H1 (cell line): ENCODE data around the gene ZSWIM6. TPM values are rescaled to one million over a fixed set of nuclear protein-coding genes. Genes with fewer than 3 reads are reported as not detected.

ENCODE experiments used
- CTCF ChIA-PET: fragments of 300-600 bp; sonication (Branson Sonifier 250); formaldehyde crosslinking; loops from one replicate; lab custom pipeline; 2021; ENCODE audit not compliant: partially characterized antibody; lab: Charles Lee
- POLR2A ChIA-PET: fragments of 300-600 bp; sonication (Branson Sonifier 250); formaldehyde crosslinking; loops from one replicate; lab custom pipeline; 2021; ENCODE audit warnings: inconsistent platforms; ENCODE audit not compliant: partially characterized antibody; lab: Charles Lee
- DNase-seq, 2 experiments: peaks; one replicate each; pipeline versions ENCODE4 v3.0.0 to v3.0.0-alpha.2; 2010 to 2022; ENCODE audit warnings: low spot score in 2 of 2, low read depth in 1 of 2, mixed read lengths in 1 of 2
- FAIRE-seq: peaks from 2 replicates; lab custom pipeline; 2011; peaks lifted over from hg19 to GRCh38; lab: Jason Lieb, UNC
- H2AFZ ChIP-seq: 2 replicates; pipeline ENCODE4 v1.8.1; 2012; ENCODE audit warnings: low read length, inconsistent platforms
- H2AK5ac ChIP-seq: 2 replicates; pipeline ENCODE4 v1.6.1; 2013; ENCODE audit warnings: low read depth, low read length
- H2BK120ac ChIP-seq: replicated peaks from 2 replicates; pipeline ENCODE3; 2013; ENCODE audit warnings: low read depth, low read length, inconsistent platforms
- H2BK12ac ChIP-seq: 2 replicates; pipeline ENCODE4 v1.6.1; 2013; ENCODE audit warnings: low read depth, low read length
- H2BK15ac ChIP-seq: 2 replicates; pipeline ENCODE4 v1.6.1; 2013; ENCODE audit warnings: low read length
- H2BK20ac ChIP-seq: 2 replicates; pipeline ENCODE4 v1.6.1; 2013; ENCODE audit warnings: low read length
- H2BK5ac ChIP-seq: 2 replicates; pipeline ENCODE4 v1.6.1; 2013; ENCODE audit warnings: low read depth, low read length
- H3K14ac ChIP-seq: 2 replicates; pipeline ENCODE4 v1.6.1; 2013; ENCODE audit warnings: inconsistent platforms; ENCODE audit not compliant: insufficient read length
- H3K18ac ChIP-seq: 2 replicates; pipeline ENCODE4 v1.6.1; 2013; ENCODE audit warnings: low read length; ENCODE audit errors: extremely low read depth
- H3K23ac ChIP-seq: 2 replicates; pipeline ENCODE4 v1.6.1; 2013; ENCODE audit warnings: inconsistent platforms; ENCODE audit not compliant: insufficient read length
- H3K23me2 ChIP-seq: 2 replicates; pipeline ENCODE4 v1.6.1; 2013; ENCODE audit warnings: low read depth, low read length
- H3K27ac ChIP-seq: 2 replicates; pipeline ENCODE4 v1.6.1; 2011; ENCODE audit warnings: low read depth, low read length, inconsistent platforms
- H3K27me3 ChIP-seq, 4 experiments: replicated peaks in 1 of 4; 1 replicate in 1 of 4; 2 replicates in 3 of 4; pipeline versions ENCODE4 v1.6.1 to v1.8.1; 2011 to 2013; ENCODE audit warnings: low read length in 3 of 4, mild to moderate bottlenecking in 3 of 4, inconsistent platforms in 2 of 4, mixed read lengths in 2 of 4, moderate library complexity in 1 of 4; ENCODE audit not compliant: control insufficient read depth in 3 of 4, insufficient read depth in 3 of 4; ENCODE audit errors: extremely low read depth in 1 of 4
- H3K36me3 ChIP-seq, 4 experiments: 2 replicates each; pipeline versions ENCODE4 v1.6.1 to v1.8.1; 2011 to 2013; ENCODE audit warnings: mild to moderate bottlenecking in 4 of 4, low read length in 3 of 4, moderate library complexity in 2 of 4, control low read depth in 1 of 4, inconsistent platforms in 1 of 4; ENCODE audit not compliant: insufficient read depth in 4 of 4, control insufficient read depth in 2 of 4
- H3K4ac ChIP-seq: replicated peaks from 2 replicates; pipeline ENCODE3; 2013; ENCODE audit warnings: low read length, low read depth, mixed read lengths, inconsistent platforms; ENCODE audit not compliant: insufficient read length
- H3K4me1 ChIP-seq, 4 experiments: replicated peaks in 1 of 4; 1 replicate in 1 of 4; 2 replicates in 3 of 4; pipeline versions ENCODE4 v1.6.1 to v1.8.1; 2011 to 2013; ENCODE audit warnings: low read length in 3 of 4, inconsistent platforms in 2 of 4, mixed read lengths in 1 of 4; ENCODE audit not compliant: insufficient read depth in 4 of 4, control insufficient read depth in 3 of 4
- H3K4me2 ChIP-seq, 2 experiments: 2 replicates each; pipeline versions ENCODE4 v1.6.1 to v1.8.1; 2011 to 2013; ENCODE audit warnings: low read depth in 2 of 2, low read length in 2 of 2, control low read depth in 1 of 2, inconsistent platforms in 1 of 2, mild to moderate bottlenecking in 1 of 2; ENCODE audit not compliant: insufficient read depth in 1 of 2
- H3K4me3 ChIP-seq, 4 experiments: fragments of 200-600, 300-600 bp in 1 of 4; sonication (generic), shearing (Covaris generic), sonication (Bioruptor Twin) in 1 of 4; 2 replicates each; pipeline versions ENCODE4 v1.5.1 to v1.8.1; 2011 to 2016; ENCODE audit warnings: low read length in 4 of 4, low read depth in 3 of 4, control low read depth in 2 of 4, inconsistent platforms in 2 of 4, mild to moderate bottlenecking in 2 of 4, mixed read lengths in 1 of 4, moderate library complexity in 1 of 4; ENCODE audit not compliant: insufficient read depth in 2 of 4; ENCODE audit errors: extremely low read depth in 1 of 4
- H3K56ac ChIP-seq: replicated peaks from 2 replicates; pipeline ENCODE3; 2013; ENCODE audit warnings: low read depth, mild to moderate bottlenecking, mixed read lengths, low read length, inconsistent platforms; ENCODE audit not compliant: insufficient read length
- H3K79me1 ChIP-seq: 2 replicates; pipeline ENCODE4 v1.6.1; 2013; ENCODE audit warnings: low read depth, low read length, control low read depth
- H3K79me2 ChIP-seq, 2 experiments: 2 replicates each; pipeline versions ENCODE4 v1.6.1 to v1.8.1; 2012 to 2013; ENCODE audit warnings: low read length in 2 of 2, mild to moderate bottlenecking in 2 of 2, inconsistent platforms in 1 of 2; ENCODE audit not compliant: insufficient read depth in 2 of 2, control insufficient read depth in 1 of 2
- H3K9ac ChIP-seq, 4 experiments: replicated peaks in 1 of 4; 1 replicate in 1 of 4; 2 replicates in 3 of 4; pipeline versions ENCODE4 v1.6.1 to v1.8.1; 2011 to 2013; ENCODE audit warnings: low read depth in 3 of 4, low read length in 3 of 4, control low read depth in 2 of 4, mild to moderate bottlenecking in 2 of 4, moderate library complexity in 2 of 4, inconsistent platforms in 1 of 4; ENCODE audit errors: extremely low read depth in 1 of 4
- H3K9me3 ChIP-seq, 2 experiments: 2 replicates each; pipeline versions ENCODE4 v1.6.1 to v1.8.1; 2012 to 2013; ENCODE audit warnings: mild to moderate bottlenecking in 2 of 2, moderate library complexity in 2 of 2, control low read depth in 1 of 2, inconsistent platforms in 1 of 2, low read depth in 1 of 2, low read length in 1 of 2, mixed read lengths in 1 of 2; ENCODE audit not compliant: insufficient read depth in 2 of 2
- H4K20me1 ChIP-seq, 2 experiments: replicated peaks in 1 of 2; 2 replicates each; pipeline versions ENCODE3 to v1.8.1; 2011 to 2013; ENCODE audit warnings: inconsistent platforms in 2 of 2, low read length in 2 of 2, mild to moderate bottlenecking in 1 of 2; ENCODE audit not compliant: insufficient read depth in 2 of 2, control insufficient read depth in 1 of 2
- H4K5ac ChIP-seq: 2 replicates; pipeline ENCODE4 v1.6.1; 2013; ENCODE audit warnings: low read length, low read depth, mixed read lengths, inconsistent platforms; ENCODE audit not compliant: insufficient read length
- H4K8ac ChIP-seq: 2 replicates; pipeline ENCODE4 v1.8.0; 2013; ENCODE audit warnings: mild to moderate bottlenecking, moderate library complexity, low read length, inconsistent platforms; ENCODE audit not compliant: insufficient read depth; ENCODE audit errors: extremely low read depth
- H4K91ac ChIP-seq: replicated peaks from 2 replicates; pipeline ENCODE3; 2013; ENCODE audit warnings: low read length, mixed read lengths, inconsistent platforms; ENCODE audit not compliant: insufficient read length
- NRF1 ChIP-seq: IDR thresholded peaks from 2 replicates; pipeline ENCODE4 v1.6.1; 2011; ENCODE audit warnings: mild to moderate bottlenecking, low read depth, low read length, improper control_type of control experiment
- POLR2AphosphoS5 ChIP-seq: IDR thresholded peaks from 2 replicates; pipeline ENCODE4 v1.6.1; 2011; ENCODE audit warnings: low read depth, low read length
- SAP30 ChIP-seq: fragments of 300-600 bp; sonication (generic); IDR thresholded peaks from 2 replicates; pipeline ENCODE4 v1.7.1; 2012; ENCODE audit warnings: low read length, moderate library complexity, mild to moderate bottlenecking, inconsistent platforms; ENCODE audit not compliant: insufficient read depth, insufficient replicate concordance
- WGBS, 2 experiments: shearing (Covaris generic) in 1 of 2; methylation state at CpG; one replicate each; pipeline versions ENCODE4 v1.1.6 to v1.1.7; 2013 to 2015; ENCODE audit warnings: low lambda C conversion rate in 2 of 2, mixed read lengths in 2 of 2, inconsistent platforms in 1 of 2, low coverage in 1 of 2, missing lambda C conversion rate in 1 of 2; ENCODE audit not compliant: insufficient replicate concordance in 2 of 2, insufficient coverage in 1 of 2, insufficient read length in 1 of 2; ENCODE audit errors: extremely low coverage in 1 of 2, missing lambda C conversion rate in 1 of 2; 5-methylcytosine and 5-hydroxymethylcytosine counted together
- polyA plus RNA-seq, 7 experiments: library from polyadenylated mRNA; depleted of rRNA in 3 of 7; stranded (reverse) in 5 of 7; unstranded in 2 of 7; fragments of >200 nt in 5 of 7; fragments of 200-250 nt in 2 of 7; gene quantifications; 1 replicate in 5 of 7; 2 replicates in 1 of 7; 4 replicates in 1 of 7; pipeline versions ENCODE4 v1.2.1 to v1.2.3, GENCODE V29; 2011 to 2013; ENCODE audit warnings: missing spikeins in 2 of 7, mixed read lengths in 2 of 7
- total RNA-seq: library from RNA; stranded (reverse); fragmentation: NEBNext Ultra II Directional; extraction: Animal tissue kit (Norgen Biotek cat#: 25700); gene quantifications from 2 replicates; pipeline ENCODE4 v1.2.1, GENCODE V29; 2021

ZSWIM6 gene
- total and polyA plus RNA-seq, 2 of the 8 experiments (the other 6 are each of a cell fraction or from before 2014, with no cell fraction given): 7.9 to 12.4 TPM

GRCh38 chr5:61311056-61311610, 20.9 kb upstream of the ZSWIM6 start:
- Histone ChIP-seq H2BK120ac (no peak overlapping the region), H3K9ac (no peak overlapping the region), H3K79me1 (no peaks in the 10 kb centered on the region), H2BK20ac (no peak overlapping the region), H3K23ac (no peak overlapping the region), H2AFZ (no peak overlapping the region), H3K18ac (no peak overlapping the region), H3K36me3 (no peaks in the 10 kb centered on the region), H4K5ac (no peak overlapping the region), H3K14ac (no peak overlapping the region), H3K23me2 (no peaks in the 10 kb centered on the region), H3K56ac (no peak overlapping the region), H4K91ac (no peak overlapping the region), H3K4me2 (no peak overlapping the region), H2BK5ac (no peak overlapping the region), H3K9me3 (no peaks in the 10 kb centered on the region), H3K4me3 (no peak overlapping the region), H3K4me1 (no peaks in the 10 kb centered on the region), H2AK5ac (no peak overlapping the region), H3K27ac (no peak overlapping the region), H2BK15ac (no peak overlapping the region), H3K79me2 (no peaks in the 10 kb centered on the region), H4K8ac (no peak overlapping the region), H3K27me3 (peaks cover 0 to 3% (median 1%) of the 10 kb centered on the region in 4 experiments; a peak in 3 of 7 replicates), H3K4ac (no peak overlapping the region), H2BK12ac (no peak overlapping the region), H4K20me1 (no peaks in the 10 kb centered on the region)
- 73% methylated on average over 5 of the region's 5 CpGs; no CpG with 5 or more reads in 1 of the 2 experiments for WGBS, 2 experiments
- POLR2A ChIA-PET: no interaction called here
- no peak for DNase-seq
- CTCF ChIA-PET: interaction anchor here (0.6 to 1.3 kb wide), 4 partner anchors 26 to 347 kb away, joined by 3 to 4 read pairs (median 3); no protein-coding TSS in a partner anchor
- TF ChIP-seq NRF1 (no peak), SAP30 (no peak), POLR2AphosphoS5 (peak; percentile 32; the same call in 1 of the 2 replicates)
- no peak for FAIRE-seq
